GM23338 (cell line): ENCODE results near the gene CFAP97.

Source experiments
- CREB1 ChIP-seq: fragments of 250-450 bp; sonication (Bioruptor Pico); IDR thresholded peaks from 2 replicates; pipeline ENCODE4 v1.5.0; 2020; ENCODE audit warnings: low read depth, mild to moderate bottlenecking, moderate library complexity
- EZH2 ChIP-seq: fragments of 200-600 bp; sonication (generic); IDR thresholded peaks from one replicate; pipeline ENCODE4 v1.8.0; 2017; ENCODE audit warnings: antibody characterized with exemption, mild to moderate bottlenecking, low read depth; ENCODE audit not compliant: unreplicated experiment
- JUNB ChIP-seq: IDR thresholded peaks from one replicate; pipeline ENCODE4 v1.6.1; 2016; ENCODE audit warnings: antibody characterized with exemption; ENCODE audit not compliant: unreplicated experiment
- NANOG ChIP-seq: IDR thresholded peaks from 2 replicates; pipeline ENCODE4 v1.6.1; 2016; ENCODE audit warnings: antibody characterized with exemption, borderline replicate concordance
- POLR2AphosphoS5 ChIP-seq: IDR thresholded peaks from 2 replicates; pipeline ENCODE4 v1.6.1; 2016; ENCODE audit warnings: antibody characterized with exemption, low read depth
- TF ChIP-seq, protein P1 (sequence below), 2 experiments: fragments of 200-600 bp in 1 of 2; sonication (generic) in 1 of 2; conservative IDR thresholded peaks; 2 replicates each; pipeline versions ENCODE4 v1.5.1 to v1.6.1; 2016 to 2017; ENCODE audit warnings: antibody characterized with exemption in 2 of 2, low read depth in 2 of 2, mild to moderate bottlenecking in 2 of 2, moderate library complexity in 1 of 2

DNA sequence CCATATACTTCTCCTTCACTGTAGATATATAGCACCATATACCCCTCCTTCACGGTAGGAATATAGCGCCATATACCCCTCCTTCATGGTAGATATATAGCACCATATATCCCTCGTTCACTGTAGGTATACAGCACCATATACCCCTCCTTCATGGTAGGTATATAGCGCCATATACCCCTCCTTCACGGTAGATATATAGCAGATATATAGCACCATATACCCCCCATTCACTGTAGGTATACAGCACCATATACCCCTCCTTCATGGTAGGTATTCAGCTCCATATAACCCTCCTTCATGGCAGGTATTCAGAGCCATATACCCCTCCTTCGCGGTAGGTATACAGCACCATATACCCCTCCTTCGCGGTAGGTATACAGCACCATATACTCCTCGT lies 18.1 kb upstream of the CFAP97 start:
- TF ChIP-seq NANOG: no peak
- TF ChIP-seq, protein P1, sequence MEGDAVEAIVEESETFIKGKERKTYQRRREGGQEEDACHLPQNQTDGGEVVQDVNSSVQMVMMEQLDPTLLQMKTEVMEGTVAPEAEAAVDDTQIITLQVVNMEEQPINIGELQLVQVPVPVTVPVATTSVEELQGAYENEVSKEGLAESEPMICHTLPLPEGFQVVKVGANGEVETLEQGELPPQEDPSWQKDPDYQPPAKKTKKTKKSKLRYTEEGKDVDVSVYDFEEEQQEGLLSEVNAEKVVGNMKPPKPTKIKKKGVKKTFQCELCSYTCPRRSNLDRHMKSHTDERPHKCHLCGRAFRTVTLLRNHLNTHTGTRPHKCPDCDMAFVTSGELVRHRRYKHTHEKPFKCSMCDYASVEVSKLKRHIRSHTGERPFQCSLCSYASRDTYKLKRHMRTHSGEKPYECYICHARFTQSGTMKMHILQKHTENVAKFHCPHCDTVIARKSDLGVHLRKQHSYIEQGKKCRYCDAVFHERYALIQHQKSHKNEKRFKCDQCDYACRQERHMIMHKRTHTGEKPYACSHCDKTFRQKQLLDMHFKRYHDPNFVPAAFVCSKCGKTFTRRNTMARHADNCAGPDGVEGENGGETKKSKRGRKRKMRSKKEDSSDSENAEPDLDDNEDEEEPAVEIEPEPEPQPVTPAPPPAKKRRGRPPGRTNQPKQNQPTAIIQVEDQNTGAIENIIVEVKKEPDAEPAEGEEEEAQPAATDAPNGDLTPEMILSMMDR (conservative IDR thresholded peaks at IDR 0.05; ENCODE audit: low read depth in 2 of 2): no peak
- TF ChIP-seq CREB1: no peak
- no peak for TF ChIP-seq EZH2
- no peak for TF ChIP-seq POLR2AphosphoS5
- TF ChIP-seq JUNB: no peak
